Heart right ventricle (tissue), 16 donors: ENCODE measurements around the gene PTPRM. TPM values are rescaled to one million over a fixed set of nuclear protein-coding genes. Genes with fewer than 3 reads are reported as not detected.
A peak's percentile ranks its signal among the peaks of the same experiment; 100 is the strongest.

Experiments used
- ATAC-seq, 8 donors: fragments of 200-7000 bp; cut with Tn5 transposase; one replicate each; pipeline ENCODE4 v1.9.1; 2020; ENCODE audit warnings: mild to moderate bottlenecking in 8 of 8, moderate library complexity in 8 of 8, moderate number of reproducible peaks in 1 of 8
- DNase-seq, 2 donors: peaks; one replicate each; pipeline ENCODE4 v3.0.0-alpha.2; 2020
- H3K27ac ChIP-seq, 10 donors: fragments of 200-600 bp; sonication (generic) in 2 of 10; one replicate each; pipeline versions ENCODE4 v1.5.0 to v1.8.0; 2020 to 2022; ENCODE audit warnings: mild to moderate bottlenecking in 3 of 10
- H3K27me3 ChIP-seq, 7 donors: fragments of 200-600 bp; one replicate each; pipeline ENCODE4 v1.8.0; 2021 to 2022; ENCODE audit warnings: mild to moderate bottlenecking in 2 of 7
- H3K36me3 ChIP-seq, 9 donors: fragments of 200-600 bp; sonication (generic) in 1 of 9; one replicate each; pipeline versions ENCODE4 v1.5.0 to v1.8.0; 2020 to 2022; ENCODE audit warnings: mild to moderate bottlenecking in 2 of 9
- H3K4me1 ChIP-seq, 9 donors: fragments of 200-600 bp; sonication (generic) in 1 of 9; one replicate each; pipeline versions ENCODE4 v1.5.0 to v1.8.0; 2020 to 2022; ENCODE audit warnings: mild to moderate bottlenecking in 4 of 9
- H3K4me3 ChIP-seq, 10 donors: fragments of 200-600 bp; sonication (generic) in 2 of 10; one replicate each; pipeline versions ENCODE4 v1.5.0 to v1.8.0; 2020 to 2022; ENCODE audit warnings: mild to moderate bottlenecking in 7 of 10, moderate library complexity in 2 of 10
- H3K9me3 ChIP-seq, 11 donors: fragments of 200-600 bp in 10 of 11; sonication (generic) in 2 of 11; one replicate each; pipeline versions ENCODE4 v1.5.0 to v1.8.0; 2013 to 2022; ENCODE audit warnings: mild to moderate bottlenecking in 2 of 11, control low read depth in 1 of 11, moderate library complexity in 1 of 11
- WGBS, 2 donors: extraction: QIAGEN DNeasy Blood & Tissue Kit; methylation state at CpG; one replicate each; pipeline ENCODE4 v1.1.7; 2013; ENCODE audit warnings: inconsistent platforms in 1 of 2; 5-methylcytosine and 5-hydroxymethylcytosine counted together
- intact Hi-C, 10 donors: fragments of 100-400 bp; cut with DNase I; formaldehyde crosslinking; loops; one replicate each; pipeline versions ENCODE4 v1.11.1 to v1.14.2; 2022
- polyA plus RNA-seq, 2 donors: library from polyadenylated mRNA; stranded (reverse); fragments of 200-250 nt; gene quantifications; one replicate each; pipeline ENCODE4 v1.2.3, GENCODE V29; 2013
- total RNA-seq, 10 donors: library from RNA; stranded (reverse); fragmentation: NEBNext Ultra II Directional in 3 of 10; extraction: Animal tissue kit (Norgen Biotek cat#: 25700) in 3 of 10; gene quantifications; one replicate each; pipeline versions ENCODE4 v1.2.1 to v1.2.4, GENCODE V29; 2021 to 2023
- TF ChIP-seq, protein P1 (sequence below), 9 donors: fragments of 200-600 bp; sonication (generic) in 2 of 9; IDR thresholded peaks; one replicate each; pipeline versions ENCODE4 v1.5.0 to v1.8.0; 2021 to 2022; ENCODE audit warnings: antibody characterized with exemption in 9 of 9, mild to moderate bottlenecking in 5 of 9, moderate library complexity in 1 of 9
- donor health status: Arrhythmogenic right ventricular cardiomyopathy.
- donor health status: ischemic (EF 13 %, LVEDD 7.1; RV severe dilation, severe dysfunction).
- donor health status: healthy with polysubstance abuse.
- donor health status: DM: no; HTN: yes; CAD: no.
- donor health status: DM: no; HTN: no; CAD: no.
- donor health status: ischemic (EF 25% LVEDD 6.9; RV normal size, moderate dysfunction).
- donor health status: ischemic (EF 25% LVEDD 5.7; RV mildly dilated, moderate dysfunction).
- donor health status: healthy.
- donor health status: DM: yes; HTN: yes; CAD: no.
- donor health status: Ischemic cardiomyopathy.
- donor health status: ischemic (EF 35%, LVEDD 5.7; RV mildly dilated, moderate dysfunction).
- donor health status: nonischemic (EF 11% LVEDD 7.7; RV severe dilation, severe dysfunction).
- donor health status: DM: yes; HTN: yes; CAD: no.
- donor health status: PGD.
- donor health status: ischemic (EF 29% LVEDD 5.4; RV normal size, mild dysfunction).
- donor health status: nonischemic (EF 23%, LVEDD 6.1; RV moderate dilation, normal function).

Gene PTPRM
- total and polyA plus RNA-seq, 12 donors = 81.7 to 170 (median 132) TPM

GRCh38 chr18:7980656-7981055, 413.5 kb downstream of the PTPRM start:
- Histone ChIP-seq H3K4me1 (peaks cover 0 to 44% (median 15%) of the 10 kb centered on the region in 9 donors), H3K36me3 (peaks cover 0 to 5% (median 0%) of the 10 kb centered on the region in 9 donors), H3K9me3 (no peaks in the 10 kb centered on the region), H3K27ac (no peak overlapping the region), H3K4me3 (no peak overlapping the region), H3K27me3 (no peaks in the 10 kb centered on the region)
- intact Hi-C loops = loop anchor here in 1 of 10 donors (10.0 kb wide), 1 partner anchor 186 kb away; no protein-coding TSS in a partner anchor
- WGBS, 2 donors = 95% methylated on average over 4 of the region's 4 CpGs
- TF ChIP-seq, protein P1, sequence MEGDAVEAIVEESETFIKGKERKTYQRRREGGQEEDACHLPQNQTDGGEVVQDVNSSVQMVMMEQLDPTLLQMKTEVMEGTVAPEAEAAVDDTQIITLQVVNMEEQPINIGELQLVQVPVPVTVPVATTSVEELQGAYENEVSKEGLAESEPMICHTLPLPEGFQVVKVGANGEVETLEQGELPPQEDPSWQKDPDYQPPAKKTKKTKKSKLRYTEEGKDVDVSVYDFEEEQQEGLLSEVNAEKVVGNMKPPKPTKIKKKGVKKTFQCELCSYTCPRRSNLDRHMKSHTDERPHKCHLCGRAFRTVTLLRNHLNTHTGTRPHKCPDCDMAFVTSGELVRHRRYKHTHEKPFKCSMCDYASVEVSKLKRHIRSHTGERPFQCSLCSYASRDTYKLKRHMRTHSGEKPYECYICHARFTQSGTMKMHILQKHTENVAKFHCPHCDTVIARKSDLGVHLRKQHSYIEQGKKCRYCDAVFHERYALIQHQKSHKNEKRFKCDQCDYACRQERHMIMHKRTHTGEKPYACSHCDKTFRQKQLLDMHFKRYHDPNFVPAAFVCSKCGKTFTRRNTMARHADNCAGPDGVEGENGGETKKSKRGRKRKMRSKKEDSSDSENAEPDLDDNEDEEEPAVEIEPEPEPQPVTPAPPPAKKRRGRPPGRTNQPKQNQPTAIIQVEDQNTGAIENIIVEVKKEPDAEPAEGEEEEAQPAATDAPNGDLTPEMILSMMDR (IDR thresholded peaks at IDR 0.05) = no peak
- ATAC-seq (no peak), DNase-seq (no peak)

- H3K27me3 ChIP-seq = no peaks in the 10 kb centered on the region
- no peaks in the 10 kb centered on the region for H3K9me3 ChIP-seq
- ATAC-seq (no peak), DNase-seq (no peak)
- intact Hi-C loops = loop anchor here in 1 of 10 donors (10.0 kb wide), 1 partner anchor 187 kb away; no protein-coding TSS in a partner anchor
- TF ChIP-seq, protein P1 (IDR thresholded peaks at IDR 0.05) = no peak
- H3K4me3 ChIP-seq = no peak overlapping the region
- H3K27ac ChIP-seq = no peak overlapping the region
- H3K36me3 ChIP-seq = peaks cover 0 to 4% (median 0%) of the 10 kb centered on the region in 9 donors
- peaks cover 0 to 45% (median 16%) of the 10 kb centered on the region in 9 donors for H3K4me1 ChIP-seq
These were observed 415.1 kb downstream of the PTPRM start for GRCh38 chr18:7982216-7982615.

GRCh38 chr18:7987284-7987976, 420.3 kb downstream of the PTPRM start:
- Histone ChIP-seq H3K27ac (peak overlapping the region in 1 of 10 donors; percentile 10), H3K9me3 (peaks cover 0 to 3% (median 0%) of the 10 kb centered on the region in 11 donors), H3K4me1 (peaks cover 0 to 29% (median 12%) of the 10 kb centered on the region in 9 donors), H3K4me3 (no peak overlapping the region), H3K27me3 (no peaks in the 10 kb centered on the region), H3K36me3 (no peaks in the 10 kb centered on the region)
- peak in 5 of 8 donors; percentile 39 to 71 (median 47) for ATAC-seq
- 22 to 37% methylated on average over 3 of the region's 3 CpGs for WGBS, 2 donors
- intact Hi-C loops = loop anchor here in 1 of 10 donors (10.0 kb wide), 1 partner anchor 193 kb away; no protein-coding TSS in a partner anchor
- no peak for DNase-seq
- TF ChIP-seq, protein P1 (IDR thresholded peaks at IDR 0.05) = no peak

GRCh38 chr18:7990670-7991069, 423.6 kb downstream of the PTPRM start:
- H3K27ac ChIP-seq = no peak overlapping the region
- 0 to 97% methylated on average over 1 of the region's 1 CpG for WGBS, 2 donors
- H3K4me1 ChIP-seq = peaks cover 0 to 19% (median 9%) of the 10 kb centered on the region in 9 donors
- peaks cover 0 to 18% (median 4%) of the 10 kb centered on the region in 11 donors for H3K9me3 ChIP-seq
- TF ChIP-seq, protein P1 (IDR thresholded peaks at IDR 0.05) = no peak
- no peak for ATAC-seq
- no peaks in the 10 kb centered on the region for H3K27me3 ChIP-seq
- no peak for DNase-seq
- intact Hi-C loops = no loop called here
- H3K36me3 ChIP-seq = no peaks in the 10 kb centered on the region
- H3K4me3 ChIP-seq = no peak overlapping the region
